HG03342 (cell line): ENCODE measurements around the gene KLHDC7A.
"Not testable (repeated sequence)": the region's sequence is repeated elsewhere in the genome, so short reads cannot be mapped to it uniquely, and the experiment has no call there.

ENCODE experiments used
- ATAC-seq: cut with Tn5 transposase; IDR thresholded peaks from one replicate; pipeline ENCODE4 v1.9.1; 2021; ENCODE audit warnings: mild to moderate bottlenecking, moderate library complexity; ENCODE audit not compliant: unreplicated experiment

Gene KLHDC7A

GRCh38 chr1:18480315-18481189 is at the start of gene KLHDC7A:
KLHDC7A (plus strand) TSS chr1:18480930; CDS start chr1:18480982, 52 bp downstream.
- no peak for ATAC-seq

GRCh38 chr1:18434041-18434440 is 46.7 kb upstream of the KLHDC7A start:
- no peak for ATAC-seq

DNA sequence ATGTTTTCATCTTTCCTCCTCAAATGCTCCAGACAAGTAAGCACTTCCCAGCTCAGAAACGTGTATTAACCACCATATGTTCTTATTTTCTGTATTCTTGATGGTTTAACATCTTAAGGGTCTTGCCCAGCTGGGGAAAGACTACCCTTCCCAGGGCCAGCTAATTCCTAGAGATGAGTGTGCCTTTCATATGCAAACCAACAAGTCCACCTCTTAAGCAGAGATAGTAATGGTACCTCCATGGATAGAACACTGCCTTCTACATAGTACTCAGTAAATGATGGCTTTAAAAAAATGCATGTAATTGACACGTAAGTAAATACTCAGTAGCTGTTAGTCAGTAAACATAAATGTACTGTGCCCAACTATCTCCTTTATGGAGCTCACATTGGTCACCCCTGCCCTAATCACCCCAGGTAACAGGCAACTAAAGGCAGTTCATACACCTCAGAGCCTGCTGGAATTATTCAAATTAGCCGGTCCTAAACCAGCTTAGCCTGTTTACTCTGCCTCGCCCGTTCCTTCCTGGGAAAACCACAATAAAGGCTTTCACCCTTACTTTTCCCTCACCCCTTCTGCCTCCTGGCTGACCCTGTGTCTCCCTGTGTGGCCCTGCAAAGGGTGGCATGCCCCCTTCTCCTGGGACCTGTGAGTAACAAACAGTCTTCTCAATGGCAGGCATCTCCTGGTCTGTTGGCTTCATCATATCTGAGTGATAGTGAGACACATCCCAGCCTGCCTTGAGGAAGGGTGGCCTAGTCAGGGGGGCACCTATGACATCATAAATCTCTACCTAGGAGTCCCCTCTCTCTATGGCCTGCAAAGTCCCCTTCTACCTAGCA is 40.1 kb upstream of the KLHDC7A start:
- no peak for ATAC-seq

GRCh38 chr1:18443587-18444520 is 36.9 kb upstream of the KLHDC7A start:
- no peak for ATAC-seq

DNA sequence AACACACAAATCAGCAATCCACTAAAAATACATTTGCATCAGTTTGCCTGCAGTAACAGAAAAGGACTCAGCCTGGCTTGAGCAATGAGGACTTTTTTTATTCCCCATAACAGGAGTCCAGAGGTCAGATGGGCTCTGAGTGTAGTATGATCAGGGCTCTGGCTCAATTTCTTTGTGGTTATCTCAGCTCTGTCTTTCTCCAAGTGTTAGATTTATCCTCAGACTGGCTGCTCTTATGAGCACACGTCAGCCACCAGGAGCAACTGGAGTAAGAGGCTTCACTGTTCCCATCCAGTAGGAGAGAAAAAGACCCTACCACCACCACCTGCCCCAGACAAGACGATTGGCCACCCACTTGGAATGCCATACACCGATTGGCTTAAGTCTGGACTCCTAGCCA is 36.2 kb upstream of the KLHDC7A start:
- ATAC-seq = no peak

DNA sequence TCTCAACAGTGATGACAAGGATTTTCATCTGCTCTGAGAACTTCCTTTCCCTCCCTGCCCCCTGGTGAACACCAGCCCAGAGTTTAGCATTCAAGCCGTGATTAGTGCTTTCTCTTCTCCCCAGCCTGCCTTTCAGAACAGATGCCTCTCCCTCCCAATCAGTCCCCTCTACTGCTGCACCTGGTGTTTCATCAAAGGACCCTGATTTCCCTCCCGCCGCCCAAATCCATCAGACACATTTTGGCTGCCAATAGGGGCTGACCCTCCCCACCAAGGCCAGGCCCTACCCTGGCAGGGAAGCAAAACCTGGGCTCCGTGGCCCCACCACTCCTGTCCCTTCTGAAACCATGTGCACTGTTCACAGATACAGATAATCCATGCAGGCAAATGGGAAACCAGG is 34.0 kb upstream of the KLHDC7A start:
- no peak for ATAC-seq

- no peak for ATAC-seq
Observed at GRCh38 chr1:18447509-18448220, 33.1 kb upstream of the KLHDC7A start.

- no peak for ATAC-seq
Observed at GRCh38 chr1:18448889-18449288, 31.8 kb upstream of the KLHDC7A start.

DNA sequence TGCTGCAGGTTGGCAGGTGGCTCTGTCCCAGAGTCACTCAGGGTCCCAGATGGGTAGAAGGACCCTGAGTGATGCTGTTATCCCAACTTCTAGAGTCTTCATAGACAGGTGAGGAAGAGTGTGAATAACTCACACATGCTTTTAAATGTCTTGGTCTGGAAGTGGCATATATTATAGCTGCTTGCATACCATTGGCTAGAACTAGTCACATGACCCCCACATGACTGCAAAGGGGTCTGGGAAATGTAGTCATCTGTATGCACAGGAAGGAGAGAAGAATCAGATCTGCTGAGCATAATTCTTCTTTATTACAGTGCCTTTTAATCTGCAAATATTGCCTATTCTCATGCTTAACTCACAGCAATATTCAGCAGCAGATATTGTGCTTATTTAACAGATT is 28.2 kb upstream of the KLHDC7A start:
- ATAC-seq = no peak

- ATAC-seq = no peak
Observed at GRCh38 chr1:18458133-18459092, 22.3 kb upstream of the KLHDC7A start.

GRCh38 chr1:18461656-18462055 is 19.1 kb upstream of the KLHDC7A start:
- ATAC-seq = no peak

DNA sequence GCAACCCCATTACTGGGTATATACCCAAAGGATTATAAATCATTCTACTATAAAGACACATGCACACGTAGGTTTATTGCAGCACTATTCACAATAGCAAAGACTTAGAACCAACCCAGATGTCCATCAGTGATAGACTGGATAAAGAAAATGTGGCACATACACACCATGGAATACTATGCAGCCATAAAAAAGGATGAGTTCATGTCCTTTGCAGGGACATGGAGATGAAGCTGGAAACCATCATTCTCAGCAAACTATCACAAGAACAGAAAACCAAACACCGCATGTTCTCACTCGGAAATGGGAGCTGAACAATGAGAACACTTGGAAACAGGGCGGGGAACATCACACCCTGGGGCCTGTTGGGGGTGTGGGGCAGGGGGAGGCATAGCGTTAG is 18.2 kb upstream of the KLHDC7A start:
- ATAC-seq = not testable (repeated sequence)

DNA sequence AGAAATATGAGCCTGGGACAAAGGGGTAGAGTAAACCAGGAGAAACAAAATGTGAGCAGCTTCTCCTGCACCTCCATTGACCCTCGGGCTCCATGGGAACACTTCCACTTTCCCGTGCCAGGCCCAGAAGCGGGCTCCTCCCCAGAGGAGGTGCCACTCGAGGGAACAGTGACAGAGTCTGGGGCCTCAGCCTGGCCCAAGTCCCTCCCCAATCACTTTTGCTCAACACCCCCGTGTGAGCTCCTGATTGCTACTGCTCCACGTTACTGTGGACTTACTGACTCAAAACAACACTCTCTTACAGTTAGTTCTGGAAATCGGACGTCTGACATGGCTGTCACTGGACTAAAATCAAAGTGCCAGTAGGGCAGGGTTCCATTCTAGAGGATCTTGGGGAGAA is 17.7 kb upstream of the KLHDC7A start:
- ATAC-seq = no peak

DNA sequence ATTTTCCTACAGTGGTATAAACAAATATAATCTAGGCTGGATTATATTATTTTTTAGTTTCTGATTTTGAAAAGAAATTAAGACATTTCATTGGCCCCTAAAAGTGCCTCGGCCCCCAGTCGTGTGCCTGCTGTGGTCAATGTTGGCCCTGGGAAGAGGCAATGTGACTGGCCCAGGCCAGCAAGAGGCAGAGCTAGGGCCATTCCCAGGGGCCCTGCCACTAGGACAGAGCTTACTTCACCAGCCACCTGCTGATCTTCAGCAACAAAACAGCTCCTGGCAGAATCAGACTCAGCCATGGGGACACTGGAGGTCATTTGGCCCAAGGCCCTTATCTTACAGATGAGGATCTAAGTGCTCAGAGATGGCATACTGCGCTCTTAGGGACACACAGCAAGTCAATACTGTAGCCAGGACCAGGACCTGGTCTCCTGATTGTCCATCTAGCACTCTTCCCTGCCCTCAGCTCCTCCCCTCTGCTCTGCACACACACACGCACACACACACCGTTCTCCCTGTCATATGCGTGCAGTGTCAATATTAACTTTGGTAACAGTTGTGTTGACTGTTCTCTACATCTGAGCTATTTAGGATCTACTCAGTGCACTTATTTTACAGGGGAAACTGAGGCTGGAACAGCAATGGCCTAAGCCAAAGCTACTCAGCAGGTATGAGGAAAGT is 16.6 kb upstream of the KLHDC7A start:
- no peak for ATAC-seq

GRCh38 chr1:18464665-18465050 is 16.1 kb upstream of the KLHDC7A start:
- ATAC-seq = no peak

DNA sequence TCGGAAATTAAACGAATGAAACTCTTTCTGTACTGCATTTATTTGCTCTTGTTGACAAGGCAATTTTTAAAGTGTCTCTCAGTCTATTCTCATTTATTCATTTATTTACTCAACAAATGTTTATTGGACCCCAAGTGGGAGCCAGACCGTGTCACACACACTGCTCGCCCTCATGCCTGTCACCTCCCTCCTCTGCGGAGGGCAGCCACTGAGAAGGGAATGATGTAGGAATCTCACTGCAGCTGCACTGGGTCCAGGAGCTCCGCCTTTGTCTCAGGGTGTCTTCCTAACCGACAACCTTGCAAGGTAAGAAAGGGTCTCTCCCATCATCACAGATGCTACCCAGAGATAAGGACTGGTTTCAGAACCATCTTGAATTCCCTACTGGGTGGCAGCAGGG is 14.1 kb upstream of the KLHDC7A start:
- ATAC-seq = no peak

DNA sequence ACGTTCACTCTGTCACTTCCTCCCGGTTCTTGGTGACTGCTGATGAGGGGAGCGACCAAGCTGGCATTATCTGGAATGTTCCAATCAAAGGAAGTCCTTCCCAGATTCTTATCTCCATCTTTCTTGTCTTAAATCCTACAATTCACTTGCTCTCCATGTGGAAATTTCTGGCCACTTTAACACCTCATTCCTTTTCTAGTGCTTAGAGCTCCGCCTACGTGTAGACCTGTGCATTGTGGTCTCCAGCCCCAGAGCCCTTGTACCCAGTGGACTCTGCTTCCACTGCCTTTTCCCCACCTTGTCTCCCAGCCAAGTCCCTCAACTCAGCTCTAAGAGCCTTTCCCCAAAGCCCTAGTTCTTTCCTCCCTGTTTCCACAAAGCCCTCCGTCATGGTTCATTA is 12.2 kb upstream of the KLHDC7A start:
- no peak for ATAC-seq

DNA sequence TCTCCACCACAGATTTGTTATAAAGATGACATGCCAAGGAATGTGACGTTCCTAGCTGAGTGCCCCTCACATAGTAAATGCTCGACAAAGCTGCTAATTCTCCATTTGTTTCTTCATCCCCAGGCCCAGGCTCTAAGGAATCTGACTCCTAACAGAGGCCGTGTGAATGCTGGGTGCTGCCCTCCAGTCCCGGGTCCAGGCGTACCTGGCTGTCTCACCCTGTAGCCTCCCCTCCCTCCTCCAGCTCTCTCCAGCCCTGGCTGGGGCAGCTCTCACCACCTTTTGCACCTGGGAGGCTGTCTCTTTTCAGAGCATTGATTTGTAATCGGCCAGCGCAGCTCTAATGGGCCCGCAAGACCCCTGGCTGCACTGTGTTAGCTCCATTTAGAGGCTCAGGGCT is 11.2 kb upstream of the KLHDC7A start:
- no peak for ATAC-seq
